ENCODE results near the gene LRCH1. TPM values are rescaled to one million over a fixed set of nuclear protein-coding genes. Genes with fewer than 3 reads are reported as not detected.
A peak's percentile ranks its signal among the peaks of the same experiment; 100 is the strongest.

LRCH1 gene
- polyA plus RNA-seq, 1 donor: 20.7 TPM

DNA sequence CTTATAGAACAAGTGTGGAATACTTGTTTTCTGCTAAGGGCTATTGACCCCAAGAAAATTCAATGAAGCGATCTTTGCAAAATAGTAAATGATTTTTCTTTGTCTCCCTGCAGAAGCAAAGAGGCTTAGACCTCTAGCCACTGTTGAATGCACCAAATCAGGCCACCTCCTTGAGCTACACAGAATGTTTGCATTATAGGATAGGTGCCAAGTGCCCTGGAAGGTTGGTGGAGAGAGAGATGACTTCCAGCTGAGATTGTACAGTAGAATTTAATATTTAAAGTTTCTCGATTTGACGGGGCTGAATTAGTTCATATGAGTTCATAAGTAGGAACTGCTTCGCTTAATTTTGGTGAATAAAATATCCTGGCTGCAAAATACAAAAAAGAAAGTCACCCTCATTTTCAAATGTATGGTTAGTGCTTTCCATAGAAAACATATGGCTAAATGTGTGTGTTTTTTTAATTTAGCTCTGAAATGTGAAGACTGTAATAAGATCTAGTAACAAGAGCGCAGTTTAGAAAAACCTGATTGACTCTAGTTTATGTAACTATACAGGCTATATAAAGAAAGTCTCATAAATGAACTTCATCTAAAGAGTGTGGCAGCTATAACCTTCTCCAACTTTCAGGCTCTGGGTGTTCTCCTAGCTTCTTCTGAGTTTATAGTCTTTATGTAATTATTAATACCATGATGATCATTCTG, 41.6 kb downstream of the LRCH1 start:
- DNase-seq: no peak

DNA sequence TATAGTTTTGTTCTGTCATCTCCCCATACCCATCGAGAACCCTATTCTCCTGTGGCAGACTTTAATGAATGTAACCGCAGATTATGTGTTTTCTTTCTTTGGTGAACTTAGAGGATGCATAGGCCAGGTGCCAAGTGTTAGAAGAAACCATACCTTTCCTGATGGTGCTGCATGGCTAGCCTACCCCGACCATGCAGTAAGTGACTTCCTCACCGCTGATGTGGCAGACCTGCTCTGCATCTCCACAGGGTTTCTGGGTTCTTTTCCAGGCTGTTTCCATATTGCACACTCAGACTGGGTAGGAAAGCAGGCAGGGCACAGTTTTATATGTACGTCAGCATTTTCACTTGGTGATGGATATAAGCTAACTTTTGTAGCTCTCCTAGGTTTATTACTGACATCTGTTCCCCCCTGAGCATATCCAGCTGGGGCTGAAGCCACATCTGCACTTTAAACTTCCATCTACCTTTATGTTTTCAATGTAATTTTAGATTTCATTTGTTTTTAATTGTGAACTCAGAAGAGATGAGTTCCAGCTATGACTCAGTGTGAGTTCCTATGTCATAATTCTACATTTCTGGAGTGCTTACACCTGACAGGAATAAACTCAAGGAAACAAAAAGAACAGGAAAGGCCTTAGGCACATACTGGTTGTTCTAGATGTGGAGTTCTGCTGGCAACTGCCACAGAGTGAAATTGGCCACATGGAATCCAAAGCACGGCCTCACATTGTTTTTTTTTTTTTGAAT, 42.3 kb downstream of the LRCH1 start:
- no peak for DNase-seq

DNA sequence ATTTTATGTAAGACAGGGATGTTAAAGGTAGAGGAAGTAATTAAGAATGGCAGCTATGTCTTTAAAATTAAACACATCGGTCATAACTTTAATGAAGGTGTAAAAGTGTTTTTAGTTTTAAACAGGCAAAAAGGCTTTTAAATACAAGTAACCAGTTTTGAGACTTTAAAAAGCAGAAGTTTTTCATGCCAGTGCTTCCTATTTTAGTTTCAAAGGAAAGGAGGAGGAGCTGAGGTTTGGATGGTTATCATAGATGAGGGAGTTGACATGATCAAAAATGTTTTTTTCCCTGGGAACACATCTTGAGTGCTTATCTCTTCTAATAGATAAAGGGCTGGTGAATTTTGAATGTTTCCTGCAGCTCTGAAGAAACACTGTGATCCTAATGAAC, 42.9 kb downstream of the LRCH1 start:
- DNase-seq: no peak

DNA sequence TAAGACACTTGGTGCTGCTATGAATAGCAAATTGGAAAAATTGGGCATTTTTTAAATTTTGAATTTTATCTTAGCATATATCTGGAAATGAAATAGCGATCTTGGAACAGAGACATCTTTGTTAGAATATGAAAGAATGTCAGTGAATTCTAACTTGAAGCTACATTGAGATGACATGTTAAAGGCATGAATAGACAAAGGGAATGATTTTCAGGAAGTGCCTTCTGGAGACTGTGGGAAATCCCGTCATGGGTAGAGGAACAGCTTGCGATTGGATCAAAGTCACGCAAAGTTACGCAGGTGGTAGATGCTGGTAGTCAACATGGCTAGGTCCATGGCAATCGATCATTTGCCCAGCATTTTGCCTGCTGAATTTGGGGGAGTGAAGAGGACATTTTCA, 43.5 kb downstream of the LRCH1 start:
- DNase-seq: no peak

DNA sequence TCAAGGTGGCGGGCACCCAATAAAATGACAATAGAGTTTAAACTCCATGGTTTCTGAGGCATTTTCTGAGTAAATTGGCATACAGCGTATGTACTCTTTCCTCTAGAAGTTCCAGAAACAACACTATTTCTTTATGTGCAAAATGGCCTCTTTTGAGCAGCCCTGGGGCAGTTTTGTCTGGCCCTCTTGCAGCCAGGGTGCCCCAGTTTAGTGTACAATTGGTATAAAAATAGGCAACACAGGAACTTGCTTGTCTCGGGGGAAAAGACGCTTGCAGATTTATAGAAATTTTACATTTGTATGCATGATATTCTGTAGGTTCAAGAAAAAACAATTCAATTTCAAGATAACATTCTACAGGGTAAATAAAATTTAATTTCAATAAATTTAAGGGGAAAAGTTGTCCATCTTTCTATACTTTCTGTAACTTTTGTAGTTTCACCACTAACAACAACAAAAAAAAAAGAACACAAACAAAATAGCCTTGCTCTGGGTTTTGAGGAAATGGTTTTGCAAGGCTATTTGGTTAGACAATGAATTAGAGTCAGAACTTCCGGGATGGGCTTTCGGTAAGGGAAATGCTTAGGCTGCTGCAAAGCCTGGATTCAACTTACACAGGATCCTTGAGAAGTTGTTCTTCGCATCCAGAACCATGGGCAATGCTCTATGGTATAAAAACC, 45.3 kb downstream of the LRCH1 start:
- no peak for DNase-seq

DNA sequence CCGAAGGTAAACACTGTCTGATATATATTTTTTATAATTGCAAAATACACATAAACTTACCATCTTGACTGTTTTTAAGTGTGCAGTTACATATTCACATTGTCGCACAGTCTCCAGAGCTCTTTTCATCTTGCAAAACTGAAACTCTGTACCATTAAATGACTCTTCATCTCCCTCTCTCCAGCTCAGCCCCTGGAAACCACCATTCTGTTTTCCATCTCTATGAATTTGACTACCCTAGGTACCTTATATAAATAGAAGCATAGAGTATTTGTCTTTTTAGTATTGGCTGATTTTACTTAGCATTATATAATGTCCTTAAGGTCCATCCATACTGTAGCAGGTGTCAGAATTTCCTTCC, 45.8 kb downstream of the LRCH1 start:
- no peak for DNase-seq

DNA sequence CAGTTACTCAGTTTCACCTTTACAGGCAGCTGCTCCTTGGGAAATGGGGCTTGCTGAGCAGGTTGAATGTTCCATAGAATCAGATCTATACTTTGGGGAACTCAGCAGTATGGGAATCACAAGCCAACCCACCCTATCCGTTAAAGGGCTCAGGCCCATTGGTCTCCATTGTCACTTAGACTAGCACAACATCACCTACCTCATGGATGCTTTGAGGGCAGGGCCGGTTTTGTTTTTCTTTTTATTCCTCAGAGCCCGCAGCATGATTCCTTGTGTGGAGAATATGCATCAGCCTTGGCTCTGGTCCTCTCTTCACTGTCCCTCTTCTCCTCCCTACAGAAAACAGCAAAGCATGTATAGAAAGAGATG, 48.0 kb downstream of the LRCH1 start:
- no peak for DNase-seq

DNA sequence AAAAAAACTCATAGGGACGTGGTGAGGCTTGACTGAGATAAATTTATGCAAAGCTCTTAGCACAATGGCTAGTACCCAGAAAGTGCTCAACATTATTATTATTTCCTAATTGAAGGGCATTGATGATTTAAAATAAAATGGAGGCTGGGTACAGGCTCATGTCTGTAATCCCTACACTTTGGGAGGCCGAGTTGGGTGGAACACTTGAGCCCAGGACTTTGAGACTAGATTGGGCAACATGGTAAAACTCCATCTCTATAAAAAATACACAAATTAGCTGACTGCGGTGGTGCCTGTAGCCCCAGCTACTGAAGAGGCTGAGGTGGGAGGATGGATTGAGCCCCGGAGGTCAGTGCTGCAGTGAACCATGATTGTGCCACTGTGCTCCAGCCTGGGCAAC, 49.6 kb downstream of the LRCH1 start:
- DNase-seq: no peak

DNA sequence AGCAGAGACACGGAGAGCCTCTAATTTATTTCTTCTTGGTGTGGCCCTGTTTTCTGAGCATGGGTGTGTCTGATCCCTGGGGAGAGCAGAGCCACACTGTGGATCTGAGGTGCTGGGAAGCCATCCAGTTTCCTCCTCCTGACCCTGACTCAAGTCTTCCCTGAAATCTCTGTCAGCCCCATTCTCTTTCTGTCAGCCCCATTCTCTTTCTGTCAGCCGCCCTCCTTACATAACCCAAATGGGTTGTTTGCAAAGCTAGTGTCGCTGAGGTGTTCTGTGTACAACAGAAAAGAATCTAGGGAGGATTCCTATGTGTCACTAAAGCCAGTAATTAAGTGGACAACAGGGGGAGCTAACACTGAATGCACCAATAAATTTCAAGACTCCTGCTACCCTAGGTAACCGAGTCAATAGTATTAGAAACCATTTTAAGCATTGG, 50.2 kb downstream of the LRCH1 start:
- DNase-seq: no peak

DNA sequence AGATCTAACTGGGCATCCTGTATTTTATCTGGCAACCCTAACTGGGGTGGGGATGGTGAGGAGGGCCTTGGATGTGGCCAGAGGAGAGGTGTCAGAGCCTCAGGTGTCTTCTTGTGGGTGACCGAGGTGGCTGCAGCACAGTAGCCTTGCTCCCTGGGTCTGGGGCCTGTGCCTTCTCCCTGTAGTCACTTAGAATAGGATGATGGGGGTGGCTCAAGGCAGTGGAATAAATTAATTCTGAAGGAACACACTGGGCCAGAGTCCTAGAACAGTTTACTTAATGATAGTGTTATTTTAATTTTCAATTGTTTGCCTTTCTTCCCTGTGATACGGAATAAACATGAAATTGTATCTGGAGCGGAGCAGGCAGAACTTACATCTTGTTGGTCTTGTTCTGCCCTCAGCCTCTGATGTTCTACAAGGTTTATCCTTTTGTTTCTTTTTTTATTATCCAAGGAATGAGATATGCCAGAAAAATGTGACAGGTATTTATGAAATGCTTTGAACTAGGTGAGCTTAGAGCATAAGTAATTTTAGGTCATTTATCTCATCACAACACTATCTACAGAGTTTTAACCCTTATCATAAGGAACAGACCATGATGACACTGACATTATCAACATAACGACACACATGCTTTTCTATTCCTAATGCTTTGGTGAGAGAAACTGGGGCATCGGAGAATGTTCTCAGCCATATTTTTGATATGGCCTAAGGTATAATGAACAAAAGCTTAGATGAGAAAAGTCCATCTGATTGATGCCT, 51.4 kb downstream of the LRCH1 start:
- no peak for DNase-seq

DNA sequence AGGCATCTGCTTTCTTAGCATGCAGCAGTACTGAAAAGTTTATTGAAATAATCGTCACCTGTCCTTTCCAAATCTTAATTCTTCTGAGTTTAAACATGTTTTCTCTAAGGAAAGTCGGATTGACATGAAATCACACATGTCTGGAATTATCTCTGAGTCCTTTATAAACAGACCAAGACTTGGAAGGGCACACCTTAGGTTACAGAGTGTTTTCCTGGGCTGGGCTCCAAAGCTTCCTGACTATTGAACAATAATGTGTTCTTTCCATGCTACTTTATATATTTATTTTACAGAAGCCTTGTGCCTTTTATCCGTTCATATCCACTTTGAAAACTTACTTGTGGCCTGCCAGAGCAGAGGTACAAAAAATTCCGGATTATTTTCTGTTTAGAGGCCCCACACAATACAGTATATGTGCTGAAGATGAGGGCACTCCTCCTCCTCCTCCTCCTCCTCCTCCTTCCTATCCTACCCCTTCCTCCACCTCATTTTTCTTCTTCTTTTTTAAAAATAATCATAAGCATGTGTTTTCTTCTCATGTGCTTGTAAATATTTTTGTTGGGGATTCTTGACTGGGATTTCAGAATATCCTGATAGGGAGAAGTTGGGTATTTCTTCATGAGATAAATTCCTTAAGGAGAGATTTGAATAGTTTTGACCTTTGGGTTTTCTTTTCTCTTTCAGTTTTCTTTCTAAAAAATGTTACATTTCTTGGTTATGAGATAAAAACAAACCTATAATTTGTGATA, 52.3 kb downstream of the LRCH1 start:
- DNase-seq: no peak

DNA sequence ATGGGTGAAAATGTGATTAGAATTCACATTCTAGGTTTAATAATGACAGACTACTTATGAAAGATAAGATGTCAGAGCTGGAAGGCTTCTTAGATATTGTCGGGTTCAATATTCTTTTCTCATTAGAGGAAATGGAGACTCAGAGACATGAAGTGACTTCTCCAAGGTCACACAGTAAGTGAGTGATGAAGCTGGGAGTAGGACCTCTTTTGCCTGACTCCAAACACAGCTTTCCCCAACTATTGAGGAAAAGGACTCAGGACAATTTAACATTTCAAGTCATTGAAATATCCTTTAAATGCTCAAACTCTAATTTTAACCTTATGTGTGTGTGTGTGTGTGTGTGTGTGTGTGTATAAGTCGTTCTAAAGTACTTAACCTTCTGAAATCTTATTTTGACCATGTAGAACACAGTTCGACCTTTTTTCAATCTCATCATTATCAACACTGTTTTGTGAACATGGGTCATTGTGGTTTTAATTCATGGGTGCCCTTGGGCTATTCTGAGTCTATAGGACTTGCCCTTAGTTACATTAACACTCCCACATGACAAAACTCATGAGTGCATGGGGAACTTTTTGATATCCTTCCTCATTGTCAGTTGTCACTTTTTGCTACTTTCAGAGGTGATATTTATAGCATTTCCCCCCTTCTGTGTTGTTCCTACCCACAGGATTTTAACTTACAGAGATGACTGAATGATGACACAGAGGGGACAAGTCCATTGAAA, 53.0 kb downstream of the LRCH1 start:
- no peak for DNase-seq

DNA sequence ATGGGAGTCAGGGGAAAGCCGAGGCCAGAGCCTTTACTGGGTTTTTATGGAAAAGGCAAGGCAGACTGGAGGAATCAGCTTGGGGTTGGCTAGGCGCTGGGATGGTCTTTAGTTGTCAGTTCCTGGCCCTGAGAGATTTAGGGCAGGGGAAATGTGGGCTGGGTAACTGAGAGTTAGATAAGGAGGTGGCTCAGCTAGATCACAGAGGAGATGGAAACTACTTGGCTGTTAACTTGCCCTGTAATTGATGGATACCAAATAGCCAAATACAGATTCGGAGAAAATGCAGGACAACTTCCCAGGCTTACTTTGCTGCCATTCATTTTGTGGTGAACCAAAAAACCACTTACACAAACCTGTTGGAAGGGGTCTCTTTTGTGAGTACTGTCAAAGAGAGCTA, 54.0 kb downstream of the LRCH1 start:
- DNase-seq: no peak

DNA sequence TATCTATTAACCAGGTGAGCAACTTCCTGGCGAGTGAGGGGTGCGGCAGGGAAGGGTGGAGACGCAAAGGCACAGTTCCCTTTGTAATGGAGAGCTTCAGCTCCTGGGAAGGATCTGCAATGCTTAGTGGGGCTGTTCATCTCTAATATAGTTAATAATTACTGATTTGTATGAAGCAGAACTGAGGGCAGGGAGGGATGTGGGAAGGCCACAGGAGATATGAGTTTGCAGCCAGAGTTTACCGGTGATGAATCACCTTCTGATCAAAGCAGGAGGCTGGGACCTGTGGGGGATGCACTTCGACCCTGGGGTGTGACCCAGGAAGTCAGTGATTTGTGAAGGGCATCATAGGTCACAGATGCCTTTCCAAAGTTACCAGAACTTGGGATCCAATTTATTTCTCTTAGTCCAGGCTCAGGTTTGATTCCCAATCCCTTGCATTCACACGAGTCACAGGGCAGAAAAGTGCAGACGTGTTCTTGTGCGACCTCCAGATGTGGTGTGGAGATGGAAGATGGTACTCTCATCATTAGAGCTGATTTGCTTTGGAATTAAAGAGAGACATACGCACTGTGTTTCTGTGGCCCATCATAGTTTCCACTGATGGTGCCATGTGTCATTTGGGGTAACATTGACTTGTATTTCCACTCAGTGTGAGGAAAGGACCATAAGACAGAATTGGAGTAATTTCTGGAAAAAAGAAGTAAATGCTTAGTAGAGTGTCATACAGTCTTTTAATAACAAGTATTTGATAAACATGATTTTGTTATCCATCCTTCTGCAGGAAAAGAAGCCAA, 55.0 kb downstream of the LRCH1 start:
- DNase-seq: peak; percentile 59

DNA sequence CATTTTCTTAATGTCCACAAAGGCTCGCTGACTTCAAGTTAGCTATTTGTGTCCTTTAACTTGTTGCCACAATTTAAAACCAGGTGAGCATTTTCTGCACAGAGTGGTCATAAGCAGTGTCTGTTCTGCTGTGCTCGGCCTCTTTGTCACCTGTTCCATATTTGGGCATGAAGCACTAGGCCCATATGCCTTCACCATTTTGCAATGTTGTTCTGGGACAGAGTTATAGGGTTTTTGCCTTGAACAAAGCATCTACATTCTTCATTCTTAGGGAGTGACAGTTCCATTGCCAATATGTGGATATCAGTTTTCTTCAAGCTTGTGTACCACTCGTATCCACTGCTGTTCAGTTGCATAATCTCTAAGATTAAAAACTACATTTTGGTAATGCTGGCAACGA, 56.1 kb downstream of the LRCH1 start:
- DNase-seq: no peak

DNA sequence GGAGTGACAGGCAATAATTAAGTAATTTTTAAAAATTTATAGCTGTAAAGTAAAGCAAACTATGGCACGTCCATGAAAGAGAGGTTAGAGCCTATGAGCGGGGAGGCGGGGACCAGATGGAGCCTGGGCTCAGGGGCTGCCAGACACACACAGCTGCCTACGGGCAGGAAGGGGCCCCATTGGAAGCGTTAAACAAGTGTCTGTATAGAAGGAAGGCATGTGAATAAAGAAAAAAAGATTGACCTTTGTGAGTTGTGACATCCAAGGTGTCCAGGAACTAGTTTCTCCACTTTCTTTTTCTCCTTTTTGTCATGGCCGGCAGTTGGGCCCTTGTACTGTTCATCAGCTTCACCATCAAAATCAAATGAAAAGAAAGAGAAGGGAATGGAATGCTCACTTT, 56.8 kb downstream of the LRCH1 start:
- no peak for DNase-seq

DNA sequence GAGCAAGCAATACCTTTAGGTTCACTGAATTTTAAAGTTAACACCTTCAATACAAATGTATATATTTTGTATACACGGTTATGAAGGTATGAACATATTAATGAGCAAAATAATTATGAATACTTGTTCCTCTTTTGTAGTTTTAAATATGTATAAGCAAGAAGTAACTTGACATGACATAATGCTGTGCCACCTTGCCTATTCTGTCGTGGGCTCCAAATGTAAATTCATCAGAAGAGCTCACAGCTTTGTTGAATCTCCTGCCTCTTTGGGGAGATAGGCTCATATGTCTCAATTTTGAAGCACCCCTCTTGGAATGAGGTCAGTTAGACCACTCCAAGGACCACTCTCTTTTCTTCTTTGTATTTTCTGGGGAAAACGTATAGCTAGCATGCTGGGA, 59.3 kb downstream of the LRCH1 start:
- DNase-seq: no peak

DNA sequence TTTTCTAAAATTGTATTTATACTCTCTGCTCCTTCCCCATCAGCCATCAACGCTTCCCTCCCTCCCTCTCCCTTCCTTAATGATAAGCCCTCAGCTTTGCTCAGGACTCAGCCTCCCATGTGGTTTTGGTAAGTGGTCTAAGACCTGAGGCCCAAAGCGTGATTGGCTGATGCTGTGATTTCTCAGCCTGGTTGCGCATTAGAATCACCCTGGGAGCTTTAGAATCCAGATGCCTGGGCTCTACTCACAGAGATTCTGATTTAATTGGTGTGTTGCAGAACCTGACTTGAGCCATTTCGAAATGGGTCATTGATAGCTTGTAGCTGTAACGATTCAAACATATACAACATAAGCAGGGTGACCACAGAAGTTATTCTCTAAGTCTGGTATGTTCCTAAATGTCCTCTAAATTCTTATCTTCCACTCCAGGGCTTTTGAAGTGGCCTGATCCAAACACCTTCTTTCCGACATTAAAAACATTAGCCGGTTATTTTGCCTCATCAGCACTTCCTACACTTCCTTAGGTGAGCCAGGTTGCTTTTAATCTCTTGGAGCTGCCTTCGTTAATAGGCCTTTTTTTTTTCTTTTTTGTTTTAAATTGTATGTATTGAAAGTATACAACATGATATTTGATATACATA, 60.6 kb downstream of the LRCH1 start:
- no peak for DNase-seq

DNA sequence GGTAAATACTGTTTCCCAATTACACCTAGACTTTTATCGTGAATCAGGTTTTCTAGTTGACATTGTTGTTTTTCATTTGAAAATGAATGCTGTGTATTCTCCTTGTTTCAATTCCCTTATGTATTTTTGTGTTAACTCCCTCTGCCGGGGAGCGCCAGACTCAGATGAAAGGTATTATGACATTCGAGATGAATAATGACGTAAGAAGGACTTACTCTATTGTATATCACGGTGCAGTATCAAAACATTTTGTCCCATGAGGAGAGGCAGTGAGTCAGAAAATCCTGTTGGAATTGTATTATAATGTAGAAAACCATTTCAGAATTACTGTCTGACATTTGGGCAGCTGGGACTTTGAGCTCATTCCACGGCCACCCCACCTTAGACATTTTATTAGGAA, 61.6 kb downstream of the LRCH1 start:
- DNase-seq: no peak

DNA sequence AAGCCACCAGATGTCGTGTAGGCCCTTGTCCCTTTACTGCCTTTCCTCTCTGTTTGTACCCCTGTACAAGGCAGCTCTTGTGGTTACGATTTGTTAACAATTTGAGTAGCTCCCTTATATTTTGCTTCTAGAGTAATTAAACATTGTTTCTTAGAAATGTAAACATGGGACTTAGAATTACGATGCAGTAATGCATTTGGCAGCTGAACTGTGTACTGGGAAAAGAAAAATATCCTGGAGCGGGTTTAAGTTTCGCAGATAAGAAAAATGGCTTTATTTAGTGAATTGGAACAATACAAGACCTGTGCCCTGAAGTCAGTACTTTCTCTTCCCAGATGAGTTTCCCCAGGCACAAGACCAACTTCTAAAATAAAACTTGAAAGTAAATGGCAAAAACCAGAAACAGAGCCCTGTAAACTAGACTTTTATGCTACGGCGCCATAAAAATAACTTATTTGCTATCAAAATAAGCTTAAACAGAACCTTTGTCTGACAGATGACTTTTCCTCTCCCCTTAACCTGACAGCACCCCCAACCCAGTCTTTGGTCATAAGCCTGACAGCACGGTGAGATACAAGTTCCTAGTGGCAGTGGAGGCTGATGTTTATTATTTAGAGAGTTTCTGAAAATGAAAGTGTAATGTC, 63.0 kb downstream of the LRCH1 start:
- DNase-seq: no peak
